Inflammatory macrophage treated with lipopolysaccharide for 1 hour (primary cell): Measurements from ENCODE around the gene TNS4.

Experiments used
- DNase-seq, 2 donors: peaks; one replicate each; pipeline ENCODE4 v3.0.0-alpha.2; 2020 to 2022

The TNS4 gene

DNA sequence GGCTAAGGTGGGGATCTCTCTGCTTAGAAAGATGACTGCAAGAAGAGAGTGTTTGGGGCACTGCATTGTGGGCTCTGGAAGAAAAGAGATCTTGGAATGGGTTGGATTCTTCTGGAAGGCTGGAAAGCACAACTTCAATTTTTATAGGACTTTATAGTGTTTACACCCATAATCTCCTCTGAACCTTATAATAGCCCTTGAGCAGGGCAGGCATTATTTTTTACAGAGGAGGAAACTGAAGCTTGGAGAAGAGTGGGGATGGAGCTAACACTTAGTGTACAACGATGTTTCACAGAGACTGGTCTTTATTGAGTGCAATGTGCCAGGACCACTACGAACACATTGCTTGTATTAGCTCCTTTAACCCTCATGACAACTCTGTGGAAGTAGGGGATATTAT lies 10.4 kb downstream of the TNS4 start:
- DNase-seq: no peak

GRCh38 chr17:40490289-40490853 lies 11.1 kb downstream of the TNS4 start:
- no peak for DNase-seq

DNA sequence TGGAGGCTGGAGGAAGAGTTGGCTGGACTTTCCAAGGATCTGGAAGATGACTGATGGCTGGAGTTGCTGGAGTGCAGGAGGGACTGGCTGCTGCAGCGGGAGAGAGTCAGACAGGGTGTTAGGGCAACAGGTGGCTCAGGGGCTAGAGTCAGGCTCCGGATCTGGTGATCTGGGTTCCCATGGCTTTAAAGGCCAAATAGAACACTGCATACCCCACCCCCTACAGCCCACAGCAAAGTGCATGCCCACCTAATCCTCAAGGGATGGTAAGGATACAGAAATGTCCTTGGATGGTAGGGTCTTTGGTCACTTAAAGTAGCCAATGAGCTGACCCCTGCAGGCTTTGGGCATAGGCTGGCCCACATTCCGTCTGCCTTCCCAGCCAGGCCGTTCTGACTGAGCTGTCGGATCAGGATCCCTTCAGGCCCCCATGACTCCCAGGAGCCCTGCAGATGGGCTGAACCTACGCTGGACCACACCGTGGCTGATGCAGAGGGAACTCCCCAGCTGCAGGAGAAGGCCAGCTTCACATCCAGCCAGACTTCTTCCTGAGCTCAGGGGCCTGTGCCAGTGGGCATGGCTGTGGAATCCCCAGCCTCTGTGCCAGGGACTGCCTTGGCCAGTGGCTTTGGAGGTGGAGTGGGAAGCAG lies 13.9 kb downstream of the TNS4 start:
- DNase-seq: no peak

DNA sequence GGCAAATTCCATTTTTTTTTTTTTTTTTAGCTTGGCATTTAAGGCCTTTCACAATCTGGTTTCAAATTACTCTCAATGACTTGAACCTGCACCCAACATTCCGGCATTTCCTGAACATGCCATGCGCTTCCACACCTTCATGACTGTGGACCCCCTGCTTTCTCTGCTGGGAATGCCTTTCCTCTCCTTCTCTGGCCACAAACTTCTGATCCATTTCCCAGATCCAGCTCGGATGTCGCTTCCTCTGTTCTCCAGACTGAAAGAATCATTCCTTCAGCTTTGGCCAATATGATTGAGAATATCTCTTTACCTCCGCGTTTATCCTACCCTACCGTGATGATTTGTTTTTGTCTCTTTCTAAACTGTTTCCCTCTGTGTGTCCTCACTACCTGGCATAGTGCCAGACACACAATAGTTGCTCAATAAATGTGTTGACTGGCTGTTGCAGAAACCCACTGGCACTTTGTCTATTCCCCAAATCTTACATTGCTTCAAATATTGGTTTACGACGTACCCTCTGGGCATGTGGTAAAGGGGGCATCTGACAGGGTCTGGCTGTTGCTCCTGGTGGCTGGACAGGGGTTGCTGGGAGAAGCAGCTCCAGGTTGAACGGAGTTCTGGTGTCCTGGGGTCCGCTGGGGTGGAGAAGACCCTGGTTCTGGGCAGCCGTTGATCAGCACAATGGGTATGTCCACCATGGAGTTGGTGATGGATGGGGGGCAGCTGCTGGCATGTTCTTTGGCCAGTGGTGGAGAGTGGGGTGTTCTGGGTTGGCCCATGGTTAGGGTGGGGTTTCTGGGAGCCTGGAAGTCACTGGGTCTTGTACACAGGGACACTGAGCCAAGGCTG lies 14.7 kb downstream of the TNS4 start:
- DNase-seq: peak; percentile 13 to 65

DNA sequence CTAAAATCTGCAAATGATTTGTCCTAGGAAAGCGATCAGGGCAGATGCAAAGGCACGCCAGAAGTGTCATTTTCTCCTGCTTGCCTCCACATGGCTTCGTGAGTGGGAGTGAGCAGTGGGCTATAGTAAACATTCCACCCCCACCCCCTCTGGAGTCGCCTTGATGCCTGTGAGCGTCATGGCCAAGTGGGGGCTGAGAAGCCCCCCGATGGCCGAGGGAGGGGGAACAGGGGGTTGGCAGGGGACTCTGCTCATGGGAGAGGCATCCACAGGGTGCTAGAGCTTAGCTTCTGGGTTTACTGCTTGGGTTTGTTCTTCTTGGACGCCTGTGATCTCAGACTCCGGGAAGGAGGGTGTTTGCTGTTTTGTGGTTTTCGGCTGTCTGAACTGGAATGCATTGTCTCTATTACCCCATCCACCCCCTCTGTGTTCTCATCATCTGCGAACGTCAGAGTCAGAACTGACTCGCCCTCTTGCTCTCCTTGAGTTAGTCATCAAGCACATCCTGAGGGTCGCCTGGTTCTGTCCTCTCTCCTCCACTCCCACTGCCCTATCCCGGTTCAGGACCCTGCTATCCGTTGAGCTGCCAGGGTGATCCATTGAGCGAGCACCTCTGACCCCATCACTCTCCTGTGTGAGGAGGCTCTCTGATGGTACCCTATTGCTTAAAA lies 15.4 kb downstream of the TNS4 start:
- peak; percentile 18 for DNase-seq

DNA sequence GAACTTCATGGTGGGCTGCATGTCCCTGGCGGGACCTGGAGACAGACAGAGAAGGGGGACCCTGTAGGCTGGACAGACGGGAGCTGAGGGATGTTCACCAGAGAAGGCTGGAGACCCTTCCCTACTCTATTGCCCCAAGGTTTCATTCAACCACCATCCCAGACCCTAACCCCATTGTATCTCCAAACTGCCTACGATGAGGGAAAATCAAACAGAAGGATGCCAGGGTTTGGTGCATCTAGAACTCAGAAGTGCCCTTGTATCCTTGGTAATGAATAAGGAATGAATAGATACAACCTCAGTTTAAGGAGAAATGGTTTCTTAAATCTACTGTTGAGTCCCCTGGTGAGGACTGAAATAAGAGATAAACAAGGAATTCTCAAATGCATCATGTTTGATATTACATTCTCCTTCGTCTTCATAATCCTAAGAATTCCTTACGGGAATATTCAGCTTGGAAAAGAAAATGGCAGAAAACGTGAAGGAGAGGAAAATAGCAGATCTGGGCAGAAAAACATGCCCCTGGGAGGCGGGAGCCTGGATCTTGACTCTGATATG lies 16.4 kb downstream of the TNS4 start:
- no peak for DNase-seq

DNA sequence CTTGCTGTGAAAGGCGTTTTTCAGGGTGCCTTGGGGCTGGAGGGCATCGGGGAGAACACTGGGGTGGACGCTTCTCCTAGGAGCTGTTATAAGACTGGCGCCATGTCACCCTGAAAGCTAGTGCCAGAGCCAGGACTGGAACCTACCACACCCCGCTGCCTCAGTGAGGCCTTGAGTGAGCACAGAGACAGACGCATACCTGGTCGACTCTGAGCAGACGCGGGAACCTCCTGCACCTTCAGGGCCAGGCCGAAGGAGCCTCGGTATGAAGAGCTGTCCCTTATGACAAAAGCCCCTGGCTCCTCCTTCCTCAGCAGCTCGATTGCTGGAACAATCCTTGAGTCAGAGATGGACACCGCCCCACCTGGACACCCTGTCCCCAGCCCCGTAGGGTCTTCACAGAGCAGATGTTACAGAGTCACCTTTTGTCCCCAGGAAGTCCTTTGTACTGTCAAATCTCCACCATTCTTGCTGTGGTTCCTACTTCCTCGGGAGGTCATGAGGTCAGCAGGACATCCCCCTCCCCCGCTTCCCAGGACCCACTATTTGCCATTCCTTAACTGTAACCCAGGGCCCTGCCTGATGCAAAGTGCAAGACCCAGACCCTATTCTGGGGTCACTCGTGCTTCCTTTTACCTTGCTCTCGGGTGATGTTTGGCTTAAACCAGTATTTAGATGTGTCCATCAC lies 17.0 kb downstream of the TNS4 start:
- no peak for DNase-seq

GRCh38 chr17:40483679-40484078 lies 17.7 kb downstream of the TNS4 start:
- no peak for DNase-seq

- no peak for DNase-seq
Observed at GRCh38 chr17:40482722-40483121, 18.7 kb downstream of the TNS4 start.

DNA sequence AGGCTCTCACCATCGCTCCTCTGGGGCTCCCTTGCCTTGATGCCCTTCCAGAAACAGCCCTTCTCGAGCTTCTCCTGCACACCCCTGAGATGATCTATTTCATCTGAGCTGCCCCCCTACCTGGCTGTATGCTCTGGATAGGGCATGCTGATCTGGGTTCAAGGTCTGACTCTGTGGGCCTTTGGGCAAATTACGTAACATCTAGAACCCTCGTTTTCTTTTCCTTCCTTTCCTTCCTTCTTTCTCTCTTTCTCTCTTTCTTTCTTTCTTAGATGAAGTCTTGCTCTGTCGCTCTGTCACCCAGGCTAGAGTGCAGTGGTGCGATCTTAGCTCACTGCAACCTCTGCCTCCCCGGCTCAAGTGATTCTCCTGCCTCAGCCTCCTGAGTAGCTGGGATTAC lies 20.3 kb downstream of the TNS4 start:
- no peak for DNase-seq

DNA sequence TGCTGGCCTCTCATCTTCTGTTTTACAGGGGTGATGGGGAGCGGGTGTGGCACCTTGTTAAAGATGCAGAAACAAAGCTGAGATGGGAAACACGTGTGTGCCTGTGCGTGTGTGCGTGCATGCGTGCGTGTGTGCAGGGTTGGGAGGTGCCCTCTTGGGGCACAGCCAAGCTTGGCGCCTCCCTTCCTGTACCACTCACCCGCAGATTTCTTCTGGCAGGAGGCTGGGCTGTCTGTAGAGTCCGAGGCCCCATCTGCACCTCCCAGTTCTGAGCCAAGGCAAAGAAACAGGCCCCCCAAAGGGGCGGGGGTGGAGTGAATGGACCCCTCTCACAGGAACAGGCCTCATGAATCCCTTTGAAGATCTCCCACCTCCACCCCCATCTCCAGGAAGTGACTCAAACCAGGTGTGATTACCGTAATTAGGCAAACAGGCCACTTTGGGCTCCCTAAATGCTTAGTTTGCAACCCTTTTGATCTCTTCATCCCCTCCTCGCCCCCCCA lies 20.9 kb downstream of the TNS4 start:
- no peak for DNase-seq

- DNase-seq: no peak
Observed at GRCh38 chr17:40479754-40480480, 21.5 kb downstream of the TNS4 start.

- DNase-seq: no peak
Observed at GRCh38 chr17:40478486-40478885, 22.9 kb downstream of the TNS4 start.

DNA sequence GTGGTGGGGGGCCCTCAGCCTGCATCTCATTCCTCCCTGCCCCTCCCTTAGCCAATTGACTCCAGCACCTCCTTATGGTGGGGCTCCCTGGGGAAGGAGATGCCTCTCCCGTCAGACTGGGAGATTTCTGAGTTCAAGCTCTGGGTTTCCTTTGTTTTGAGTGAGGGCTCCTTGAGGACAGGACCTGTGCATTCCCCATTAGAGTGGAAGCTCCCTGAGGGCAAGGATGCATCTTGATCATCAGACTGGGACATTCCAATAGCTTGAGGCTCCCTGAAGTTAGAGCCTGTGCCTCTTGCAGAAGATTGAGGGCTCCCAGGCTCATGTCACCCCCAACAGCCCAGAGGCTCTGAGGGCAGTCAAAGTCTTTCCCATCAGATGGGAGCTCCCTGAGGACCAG lies 23.6 kb downstream of the TNS4 start:
- no peak for DNase-seq

DNA sequence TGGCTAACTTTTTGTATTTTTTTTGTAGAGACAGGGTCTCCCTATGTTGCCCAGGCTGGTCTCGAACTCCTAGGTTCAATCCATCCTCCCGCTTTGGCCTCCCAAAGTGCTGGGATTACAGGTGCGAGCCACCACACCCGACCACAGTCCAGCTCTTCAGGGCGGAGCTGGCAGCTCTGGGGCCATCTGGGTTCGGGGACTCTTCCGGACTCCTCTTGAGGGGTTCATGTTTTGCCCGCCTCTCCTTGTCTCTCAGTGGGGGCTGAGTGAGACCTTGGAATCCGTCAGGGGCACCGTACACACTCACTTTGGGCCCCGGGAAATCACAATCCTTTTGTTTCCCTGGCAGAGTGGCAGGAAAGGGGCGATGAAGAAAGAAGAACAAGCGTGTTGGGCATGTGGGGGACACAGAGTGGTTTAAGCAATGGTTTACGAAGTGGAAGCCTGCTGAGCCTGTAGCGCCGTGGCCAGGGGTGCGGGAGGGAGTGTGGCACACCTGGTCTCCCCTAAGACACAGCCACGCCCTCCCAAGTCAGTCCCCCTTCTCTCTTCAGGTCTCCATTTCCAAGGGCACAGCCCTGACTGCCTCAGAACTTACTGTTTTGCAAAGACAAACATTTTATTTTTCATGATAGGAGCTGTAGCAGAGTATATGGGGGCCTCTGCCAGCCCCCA lies 26.1 kb downstream of the TNS4 start:
- DNase-seq: no peak

- DNase-seq: no peak
Observed at GRCh38 chr17:40474419-40475002, 26.9 kb downstream of the TNS4 start.

GRCh38 chr17:40473573-40474365 lies 27.7 kb downstream of the TNS4 start:
- no peak for DNase-seq

- no peak for DNase-seq
Observed at GRCh38 chr17:40472733-40473452, 28.5 kb downstream of the TNS4 start.
